ENCODE data around the gene SRRM1. TPM values are rescaled to one million over a fixed set of nuclear protein-coding genes. Genes with fewer than 3 reads are reported as not detected.
A peak's percentile ranks its signal among the peaks of the same experiment; 100 is the strongest.
"Not testable (repeated sequence)": the region's sequence is repeated elsewhere in the genome, so short reads cannot be mapped to it uniquely, and the experiment has no call there.

SRRM1 gene
- total RNA-seq, 6 donors from 2014 or later = 76.0 to 429 (median 100.0) TPM

GRCh38 chr1:24673341-24673740 lies 30.2 kb downstream of the SRRM1 start:
- Histone ChIP-seq H3K4me1 (no peaks in the 10 kb centered on the region), H3K4me3 (no peak overlapping the region), H3K27me3 (no peaks in the 10 kb centered on the region), H3K27ac (no peak overlapping the region), H3K36me3 (peaks cover 38 to 72% (median 63%) of the 10 kb centered on the region in 4 donors), H3K9me3 (no peaks in the 10 kb centered on the region)
- ATAC-seq (ENCODE audit: low FRiP score in 2 of 2) (no peak), DNase-seq (no peak)
- 96 to 99% methylated on average over 6 of the region's 6 CpGs for WGBS, 2 donors
- TF ChIP-seq, protein P1, sequence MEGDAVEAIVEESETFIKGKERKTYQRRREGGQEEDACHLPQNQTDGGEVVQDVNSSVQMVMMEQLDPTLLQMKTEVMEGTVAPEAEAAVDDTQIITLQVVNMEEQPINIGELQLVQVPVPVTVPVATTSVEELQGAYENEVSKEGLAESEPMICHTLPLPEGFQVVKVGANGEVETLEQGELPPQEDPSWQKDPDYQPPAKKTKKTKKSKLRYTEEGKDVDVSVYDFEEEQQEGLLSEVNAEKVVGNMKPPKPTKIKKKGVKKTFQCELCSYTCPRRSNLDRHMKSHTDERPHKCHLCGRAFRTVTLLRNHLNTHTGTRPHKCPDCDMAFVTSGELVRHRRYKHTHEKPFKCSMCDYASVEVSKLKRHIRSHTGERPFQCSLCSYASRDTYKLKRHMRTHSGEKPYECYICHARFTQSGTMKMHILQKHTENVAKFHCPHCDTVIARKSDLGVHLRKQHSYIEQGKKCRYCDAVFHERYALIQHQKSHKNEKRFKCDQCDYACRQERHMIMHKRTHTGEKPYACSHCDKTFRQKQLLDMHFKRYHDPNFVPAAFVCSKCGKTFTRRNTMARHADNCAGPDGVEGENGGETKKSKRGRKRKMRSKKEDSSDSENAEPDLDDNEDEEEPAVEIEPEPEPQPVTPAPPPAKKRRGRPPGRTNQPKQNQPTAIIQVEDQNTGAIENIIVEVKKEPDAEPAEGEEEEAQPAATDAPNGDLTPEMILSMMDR (IDR thresholded peaks at IDR 0.05) = no peak
- TF ChIP-seq EP300 (IDR thresholded peaks at IDR 0.05) (no peak), POLR2AphosphoS5 (IDR thresholded peaks at IDR 0.05) (no peak), POLR2A (IDR thresholded peaks at IDR 0.05) (no peak)

DNA sequence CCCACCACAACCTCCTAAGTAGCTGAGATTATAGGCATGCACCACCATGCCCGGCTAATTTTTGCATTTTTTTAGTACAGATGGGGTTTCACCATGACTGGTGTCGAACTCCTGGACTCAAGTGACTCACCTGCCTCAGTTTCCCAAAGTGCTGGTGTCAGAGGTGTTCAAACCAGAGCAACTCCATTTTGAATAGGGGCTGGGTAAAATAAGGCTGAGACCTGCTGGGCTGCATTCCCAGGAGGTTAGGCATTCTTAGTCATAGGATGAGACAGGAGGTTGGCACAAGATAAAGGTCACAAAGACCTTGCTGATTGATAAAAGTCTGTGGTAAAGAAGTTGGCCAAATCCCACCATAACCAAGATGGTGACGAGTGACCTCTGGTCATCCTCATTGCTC lies 35.3 kb downstream of the SRRM1 start:
- DNase-seq; H3K27ac ChIP-seq; H3K27me3 ChIP-seq; H3K4me1 ChIP-seq; H3K4me3 ChIP-seq; ATAC-seq (ENCODE audit: low FRiP score in 2 of 2); H3K9me3 ChIP-seq: not testable (repeated sequence)
- 93 to 94% methylated on average over 3 of the region's 3 CpGs for WGBS, 2 donors
- peaks cover 0 to 21% (median 16%) of the 10 kb centered on the region in 4 donors for H3K36me3 ChIP-seq

GRCh38 chr1:24679725-24680124 lies 36.6 kb downstream of the SRRM1 start:
- H3K27me3 ChIP-seq = no peaks in the 10 kb centered on the region
- H3K4me3 ChIP-seq = no peak overlapping the region
- H3K27ac ChIP-seq = no peak overlapping the region
- no peak for TF ChIP-seq EP300 (IDR thresholded peaks at IDR 0.05)
- no peak for TF ChIP-seq POLR2A (IDR thresholded peaks at IDR 0.05)
- TF ChIP-seq, protein P1 (IDR thresholded peaks at IDR 0.05) = no peak
- no peak for TF ChIP-seq POLR2AphosphoS5 (IDR thresholded peaks at IDR 0.05)
- peaks cover 0 to 8% (median 3%) of the 10 kb centered on the region in 4 donors for H3K36me3 ChIP-seq
- no peaks in the 10 kb centered on the region for H3K9me3 ChIP-seq
- 96 to 98% methylated on average over 4 of the region's 4 CpGs for WGBS, 2 donors
- DNase-seq (no peak), ATAC-seq (ENCODE audit: low FRiP score in 2 of 2) (no peak)
- H3K4me1 ChIP-seq = no peaks in the 10 kb centered on the region

GRCh38 chr1:24683713-24684162 lies 40.6 kb downstream of the SRRM1 start:
- Histone ChIP-seq H3K36me3 (no peaks in the 10 kb centered on the region), H3K9me3 (no peaks in the 10 kb centered on the region), H3K4me1 (peaks cover 2 to 5% (median 3%) of the 10 kb centered on the region in 4 donors), H3K27ac (no peak overlapping the region), H3K4me3 (no peak overlapping the region), H3K27me3 (no peaks in the 10 kb centered on the region)
- no peak for DNase-seq
- TF ChIP-seq EP300 (IDR thresholded peaks at IDR 0.05) = no peak
- TF ChIP-seq, protein P1 (IDR thresholded peaks at IDR 0.05) = no peak
- TF ChIP-seq POLR2AphosphoS5 (IDR thresholded peaks at IDR 0.05) = no peak
- TF ChIP-seq POLR2A (IDR thresholded peaks at IDR 0.05) = no peak
- WGBS, 2 donors = 55 to 66% methylated on average over 6 of the region's 6 CpGs
- peak in 1 of 2 donors; percentile 92 for ATAC-seq (ENCODE audit: low FRiP score in 2 of 2)

- 91 to 97% methylated on average over 2 of the region's 2 CpGs for WGBS, 2 donors
- Histone ChIP-seq H3K36me3 (no peaks in the 10 kb centered on the region), H3K27me3 (no peaks in the 10 kb centered on the region), H3K27ac (peak overlapping the region in 1 of 4 donors; percentile 36), H3K9me3 (no peaks in the 10 kb centered on the region), H3K4me1 (peaks cover 4 to 14% (median 9%) of the 10 kb centered on the region in 4 donors), H3K4me3 (no peak overlapping the region)
- no peak for TF ChIP-seq POLR2AphosphoS5 (IDR thresholded peaks at IDR 0.05)
- TF ChIP-seq EP300 (IDR thresholded peaks at IDR 0.05) = no peak
- no peak for TF ChIP-seq POLR2A (IDR thresholded peaks at IDR 0.05)
- TF ChIP-seq, protein P1 (IDR thresholded peaks at IDR 0.05) = no peak
- DNase-seq = no peak
- ATAC-seq (ENCODE audit: low FRiP score in 2 of 2) = no peak
Observed at GRCh38 chr1:24688033-24688432, 44.9 kb downstream of the SRRM1 start.

Data from upper lobe of left lung (tissue), 6 donors.